CD14-positive monocyte (primary cell): ENCODE results near the gene DSC3. TPM values are rescaled to one million over a fixed set of nuclear protein-coding genes. Genes with fewer than 3 reads are reported as not detected.

Experiments used
- DNase-seq, 3 donors: peaks; one replicate each; pipeline ENCODE4 v3.0.0-alpha.2; 2011 to 2022
- H2AFZ ChIP-seq: 2 replicates; pipeline ENCODE4 v1.6.0; 2012; ENCODE audit warnings: mild to moderate bottlenecking, low read depth, low read length, inconsistent platforms; ENCODE audit not compliant: insufficient read depth, poor library complexity, severe bottlenecking
- H3K27ac ChIP-seq, 2 donors: 1 replicate in 1 of 2; 2 replicates in 1 of 2; pipeline ENCODE4 v1.5.1; 2012 to 2013; ENCODE audit warnings: low read length in 2 of 2, control low read depth in 1 of 2, inconsistent platforms in 1 of 2, low read depth in 1 of 2, mild to moderate bottlenecking in 1 of 2
- H3K27me3 ChIP-seq, 2 donors: one replicate each; pipeline versions ENCODE4 v1.6.0 to v1.6.1; 2011 to 2013; ENCODE audit warnings: low read length in 2 of 2; ENCODE audit not compliant: control insufficient read depth in 2 of 2, insufficient read depth in 2 of 2
- H3K36me3 ChIP-seq, 2 donors: replicated peaks in 1 of 2; 1 replicate in 1 of 2; 2 replicates in 1 of 2; pipeline versions ENCODE4 v1.5.1 to v1.6.1; 2012 to 2013; ENCODE audit warnings: low read length in 2 of 2, control low read depth in 1 of 2, inconsistent platforms in 1 of 2, mild to moderate bottlenecking in 1 of 2; ENCODE audit not compliant: insufficient read depth in 2 of 2, control insufficient read depth in 1 of 2
- H3K4me1 ChIP-seq, 2 donors: 1 replicate in 1 of 2; 2 replicates in 1 of 2; pipeline versions ENCODE4 v1.5.1 to v1.6.1; 2012 to 2013; ENCODE audit warnings: low read length in 2 of 2, control low read depth in 1 of 2, inconsistent platforms in 1 of 2, mild to moderate bottlenecking in 1 of 2, moderate library complexity in 1 of 2; ENCODE audit not compliant: insufficient read depth in 2 of 2, control insufficient read depth in 1 of 2
- H3K4me2 ChIP-seq: replicated peaks from 2 replicates; pipeline ENCODE3; 2012; ENCODE audit warnings: low read length, moderate library complexity, mild to moderate bottlenecking; ENCODE audit not compliant: poor library complexity, severe bottlenecking; ENCODE audit errors: extremely low read depth
- H3K4me3 ChIP-seq, 3 experiments: fragments of 200-600 bp in 1 of 3; sonication (generic) in 1 of 3; replicated peaks in 1 of 3; 1 replicate in 2 of 3; 2 replicates in 1 of 3; pipeline ENCODE4 v1.5.1; 2011 to 2013; ENCODE audit warnings: low read length in 3 of 3, mild to moderate bottlenecking in 3 of 3, control low read depth in 2 of 3, low read depth in 2 of 3, inconsistent platforms in 1 of 3, moderate library complexity in 1 of 3
- H3K79me2 ChIP-seq: 2 replicates; pipeline ENCODE4 v1.6.0; 2012; ENCODE audit warnings: mild to moderate bottlenecking, control low read depth, inconsistent platforms, low read length, moderate library complexity; ENCODE audit not compliant: insufficient read depth
- H3K9ac ChIP-seq: 2 replicates; pipeline ENCODE4 v1.6.0; 2017; ENCODE audit warnings: low read length, mild to moderate bottlenecking; ENCODE audit not compliant: insufficient read depth, poor library complexity, severe bottlenecking
- H3K9me3 ChIP-seq, 2 donors: replicated peaks in 1 of 2; 1 replicate in 1 of 2; 2 replicates in 1 of 2; pipeline versions ENCODE4 v1.5.1 to v1.6.1; 2012 to 2013; ENCODE audit warnings: low read length in 2 of 2, control low read depth in 1 of 2; ENCODE audit not compliant: control insufficient read depth in 1 of 2, insufficient read depth in 1 of 2
- H4K20me1 ChIP-seq: 2 replicates; pipeline ENCODE4 v1.6.0; 2012; ENCODE audit warnings: mild to moderate bottlenecking, low read length, control low read depth, moderate library complexity; ENCODE audit not compliant: insufficient read depth
- H3K27ac Mint-ChIP-seq, 7 donors: one replicate each; pipeline ENCODE4 v1.8.0; 2020; ENCODE audit warnings: mild to moderate bottlenecking in 7 of 7, mixed read lengths in 7 of 7, moderate library complexity in 6 of 7, inconsistent platforms in 2 of 7
- H3K27me3 Mint-ChIP-seq, 3 donors: one replicate each; pipeline ENCODE4 v1.8.0; 2021 to 2022; ENCODE audit warnings: low read depth in 3 of 3, mild to moderate bottlenecking in 3 of 3, mixed read lengths in 3 of 3, moderate library complexity in 3 of 3, inconsistent platforms in 1 of 3
- H3K36me3 Mint-ChIP-seq, 2 donors: one replicate each; pipeline ENCODE4 v1.8.0; 2020; ENCODE audit warnings: mixed read lengths in 2 of 2, inconsistent platforms in 1 of 2, mild to moderate bottlenecking in 1 of 2
- H3K4me1 Mint-ChIP-seq: one replicate; pipeline ENCODE4 v1.8.0; 2020; ENCODE audit warnings: mild to moderate bottlenecking, mixed read lengths
- H3K4me3 Mint-ChIP-seq, 2 donors: one replicate each; pipeline ENCODE4 v1.8.0; 2020; ENCODE audit warnings: mild to moderate bottlenecking in 2 of 2, mixed read lengths in 2 of 2, moderate library complexity in 1 of 2
- H3K9me3 Mint-ChIP-seq, 7 donors: one replicate each; pipeline ENCODE4 v1.8.0; 2020 to 2022; ENCODE audit warnings: mixed read lengths in 7 of 7, mild to moderate bottlenecking in 6 of 7, moderate library complexity in 6 of 7, inconsistent platforms in 2 of 7
- CTCF ChIP-seq: fragments of 200-600 bp; IDR thresholded peaks from one replicate; pipeline ENCODE4 v1.8.0; 2022; ENCODE audit warnings: antibody characterized with exemption, mild to moderate bottlenecking
- WGBS: methylation state at CpG from one replicate; pipeline ENCODE4 v1.1.5; 2013; ENCODE audit warnings: missing lambda C conversion rate; ENCODE audit not compliant: insufficient coverage; 5-methylcytosine and 5-hydroxymethylcytosine counted together
- intact Hi-C, 2 donors: fragments of 100-400 bp; cut with micrococcal nuclease; formaldehyde crosslinking; loops; one replicate each; pipeline versions ENCODE4 v1.15.0 to v1.15.1; 2023
- polyA plus RNA-seq, 3 donors: library from polyadenylated mRNA; depleted of rRNA in 1 of 3; unstranded in 2 of 3; stranded (reverse) in 1 of 3; fragments of 300-500 nt in 2 of 3; fragments of >200 nt in 1 of 3; fragmentation: Illumina TruSeq in 2 of 3; gene quantifications; 1 replicate in 2 of 3; 2 replicates in 1 of 3; pipeline ENCODE4 v1.2.3, GENCODE V29; 2012 to 2021

DSC3 gene
- polyA plus RNA-seq, 3 donors: not detected

DNA sequence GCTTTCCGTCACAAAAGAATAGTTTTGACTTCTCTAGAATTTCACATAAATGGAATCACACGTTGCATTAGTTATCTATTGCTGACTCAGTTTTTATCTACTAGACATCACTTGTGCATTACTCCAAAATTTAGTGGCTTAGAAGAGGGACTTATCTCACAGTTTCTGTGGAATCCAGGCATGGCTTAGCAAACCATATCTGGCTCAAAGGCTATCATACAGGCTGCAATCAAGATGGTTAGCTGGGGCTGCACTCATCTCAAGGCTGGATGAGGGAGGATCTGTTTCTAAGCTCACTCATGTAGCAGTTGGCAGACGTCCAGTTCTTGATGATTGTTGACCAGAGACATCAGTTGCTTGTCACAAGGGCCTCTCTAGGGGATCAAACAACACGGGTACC, 6.6 kb upstream of the DSC3 start:
- Mint-ChIP-seq H3K36me3 (no peaks in the 10 kb centered on the region), H3K27me3 (peaks cover 10 to 24% (median 16%) of the 10 kb centered on the region in 3 donors), H3K27ac (no peak overlapping the region), H3K4me3 (no peak overlapping the region), H3K4me1 (no peaks in the 10 kb centered on the region), H3K9me3 (peaks cover 1 to 8% (median 4%) of the 10 kb centered on the region in 7 donors)
- Histone ChIP-seq H3K4me3 (no peak overlapping the region), H3K27me3 (peaks cover 15 to 22% of the 10 kb centered on the region in 2 donors), H3K4me1 (no peaks in the 10 kb centered on the region), H3K79me2 (no peaks in the 10 kb centered on the region), H4K20me1 (no peaks in the 10 kb centered on the region), H3K4me2 (no peak overlapping the region), H2AFZ (no peak overlapping the region), H3K9ac (no peak overlapping the region), H3K9me3 (peaks cover 0 to 2% of the 10 kb centered on the region in 2 donors), H3K27ac (no peak overlapping the region), H3K36me3 (no peaks in the 10 kb centered on the region)
- WGBS: 90% methylated on average over 2 of the region's 4 CpGs
- intact Hi-C loops: no loop called here
- no peak for DNase-seq
- TF ChIP-seq CTCF: no peak

- intact Hi-C loops: no loop called here
- H3K9me3 Mint-ChIP-seq: peaks cover 0 to 13% (median 11%) of the 10 kb centered on the region in 7 donors
- Histone ChIP-seq H4K20me1 (no peaks in the 10 kb centered on the region), H3K4me2 (no peak overlapping the region), H3K27me3 (peaks cover 25 to 32% of the 10 kb centered on the region in 2 donors), H3K4me3 (no peak overlapping the region), H3K9me3 (peaks cover 0 to 12% of the 10 kb centered on the region in 2 donors), H3K9ac (no peak overlapping the region), H3K79me2 (no peaks in the 10 kb centered on the region), H3K36me3 (no peaks in the 10 kb centered on the region), H3K27ac (no peak overlapping the region), H2AFZ (no peak overlapping the region), H3K4me1 (no peaks in the 10 kb centered on the region)
- H3K36me3 Mint-ChIP-seq: no peaks in the 10 kb centered on the region
- no peak for TF ChIP-seq CTCF
- DNase-seq: no peak
- WGBS: no CpG with 5 or more reads among the region's 2 CpGs
- H3K4me3 Mint-ChIP-seq: no peak overlapping the region
- H3K4me1 Mint-ChIP-seq: no peaks in the 10 kb centered on the region
- H3K27me3 Mint-ChIP-seq: peaks cover 20 to 34% (median 26%) of the 10 kb centered on the region in 3 donors
- H3K27ac Mint-ChIP-seq: no peak overlapping the region
Observed at GRCh38 chr18:31048216-31048615, 5.7 kb upstream of the DSC3 start.
